NCI-H460 (cell line): ENCODE results near the gene HPSE. TPM values are rescaled to one million over a fixed set of nuclear protein-coding genes. Genes with fewer than 3 reads are reported as not detected.
"Not testable (repeated sequence)": the region's sequence is repeated elsewhere in the genome, so short reads cannot be mapped to it uniquely, and the experiment has no call there.

Source experiments
- DNase-seq: peaks from one replicate; pipeline ENCODE4 v3.0.0-alpha.2; 2016; ENCODE audit warnings: low read depth; ENCODE audit errors: extremely low read depth
- total RNA-seq: library from RNA; depleted of rRNA; stranded (reverse); fragments of >200 nt; shearing (Covaris generic); gene quantifications from 2 replicates; pipeline ENCODE4 v1.2.3, GENCODE V29; 2014

Gene HPSE
- total RNA-seq, 1 experiment from 2014 or later, result 4.8 TPM

DNA sequence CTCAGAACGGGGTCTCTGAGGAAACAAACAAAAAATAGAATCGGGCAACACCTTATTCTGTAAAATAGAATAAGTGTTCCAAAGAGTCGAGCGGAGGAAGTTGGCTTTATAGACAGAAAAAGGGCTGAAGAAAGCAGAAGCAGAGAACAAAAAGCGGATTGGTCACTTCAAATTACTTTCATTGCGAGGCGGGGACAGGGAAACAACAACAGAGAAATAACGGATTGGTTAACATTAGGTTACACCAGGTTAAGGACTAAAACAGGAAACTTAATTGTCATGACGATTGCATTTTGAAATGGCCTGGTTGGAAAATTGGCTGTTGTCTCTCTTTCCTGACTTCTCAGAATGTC is 49.6 kb downstream of the HPSE start:
- peak; percentile 30 for DNase-seq

DNA sequence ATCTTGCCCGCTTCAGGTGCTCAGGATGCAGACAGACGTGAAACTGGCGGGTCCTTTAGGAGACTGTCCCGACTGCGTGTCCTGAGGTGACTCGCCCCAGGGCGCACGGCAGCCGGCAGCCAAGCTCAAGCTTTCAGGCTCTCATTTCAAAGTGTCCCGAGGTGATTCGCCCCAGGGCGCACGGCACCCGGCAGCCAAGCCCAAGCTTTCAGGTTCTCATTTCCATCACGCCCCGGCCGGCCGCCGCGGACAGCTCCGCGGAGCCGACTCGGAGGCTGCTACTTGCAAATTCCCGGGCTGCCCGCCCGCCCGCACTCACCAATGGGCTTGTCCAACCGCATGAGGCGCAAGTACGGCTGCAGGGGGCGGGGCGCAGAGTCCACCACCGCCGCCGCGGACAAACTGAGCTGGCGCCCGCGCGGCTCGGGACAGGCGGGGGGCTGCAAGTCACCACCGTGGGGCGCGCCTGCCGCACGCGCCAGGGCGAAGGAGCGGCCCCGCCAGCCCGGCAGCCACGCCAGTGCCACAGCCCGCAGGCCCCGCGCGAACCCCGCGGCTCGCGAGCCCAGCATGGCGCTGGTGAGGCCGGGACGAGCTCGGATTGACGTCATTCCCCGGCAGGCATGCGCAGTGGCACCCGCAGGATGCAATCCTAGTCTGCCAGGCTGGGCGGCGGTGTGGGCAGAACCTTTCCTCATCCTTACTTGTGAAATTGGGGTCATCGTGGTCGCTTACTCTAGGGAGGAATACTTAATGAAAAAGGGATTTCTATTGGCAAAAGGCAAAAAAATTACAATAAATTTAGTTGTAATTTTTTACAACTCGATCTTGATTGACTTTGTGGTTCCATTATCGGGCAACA is 50.2 kb downstream of the HPSE start, which contains the start of gene COQ2:
Gene COQ2, minus strand, starts transcription at position 606 of the 862 bp plus-strand sequence. Its CDS starts 34 bp downstream, at position 572.
- peak; percentile 87 for DNase-seq

DNA sequence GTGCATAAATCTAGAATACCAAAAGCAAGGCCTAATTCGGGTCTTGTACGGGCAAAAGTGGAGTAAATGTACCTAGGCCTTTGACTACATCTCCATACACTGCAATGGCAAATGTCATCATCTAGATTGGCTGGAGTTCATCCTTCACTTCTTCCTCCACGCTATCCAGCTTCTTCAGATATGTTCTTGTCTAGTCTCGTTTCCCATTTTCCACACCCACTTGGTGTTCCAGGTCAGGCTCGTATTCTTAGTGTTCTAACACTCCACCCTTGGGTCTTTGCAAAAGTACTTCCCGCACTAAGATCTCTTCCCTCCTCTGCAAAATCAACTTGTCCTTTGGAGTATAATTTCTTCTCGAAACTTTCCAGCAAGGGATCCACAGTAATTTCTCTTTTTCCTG is 51.5 kb downstream of the HPSE start:
- no peak for DNase-seq

DNA sequence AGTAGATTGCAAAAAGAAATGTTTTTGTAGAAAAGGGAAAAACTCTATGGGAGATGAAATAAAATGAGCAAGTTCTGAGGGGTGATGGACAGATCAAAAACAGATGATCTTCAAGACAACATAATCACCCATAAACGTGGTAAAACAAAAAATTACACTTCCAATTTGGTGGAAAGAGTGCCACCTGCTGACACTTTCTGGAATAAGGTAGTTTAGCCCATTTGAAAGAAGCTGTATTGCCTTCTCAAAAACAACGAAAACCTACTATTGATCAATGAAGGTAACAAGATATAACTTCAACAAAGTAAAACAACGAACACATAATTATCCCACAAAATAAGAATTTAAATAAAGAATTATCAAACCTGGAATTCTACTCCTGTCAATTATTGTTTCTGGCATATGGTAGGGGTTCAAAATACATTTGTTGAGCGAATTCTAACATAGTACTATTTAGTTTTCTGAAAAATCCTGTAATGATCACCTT is 52.6 kb downstream of the HPSE start:
- DNase-seq, result peak; percentile 48

DNA sequence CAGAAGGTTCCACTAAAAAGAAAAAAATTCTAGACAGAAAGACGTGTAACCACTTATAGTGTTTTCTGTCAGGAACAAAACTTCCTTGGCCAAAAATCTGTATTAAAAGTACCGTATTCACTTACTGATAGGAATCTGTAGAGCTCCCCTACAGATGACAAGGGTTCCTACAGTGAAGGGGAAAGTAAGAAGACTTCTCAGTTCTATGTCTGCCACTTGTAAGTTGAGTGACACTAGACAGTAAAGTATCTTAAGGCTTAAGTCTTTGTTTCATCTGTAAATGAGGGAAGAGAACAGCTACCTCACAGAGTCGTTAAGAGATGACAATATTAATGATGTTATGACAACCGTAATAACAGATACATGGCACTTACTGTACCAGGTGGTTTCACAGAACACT is 53.3 kb downstream of the HPSE start:
- DNase-seq, result no peak

DNA sequence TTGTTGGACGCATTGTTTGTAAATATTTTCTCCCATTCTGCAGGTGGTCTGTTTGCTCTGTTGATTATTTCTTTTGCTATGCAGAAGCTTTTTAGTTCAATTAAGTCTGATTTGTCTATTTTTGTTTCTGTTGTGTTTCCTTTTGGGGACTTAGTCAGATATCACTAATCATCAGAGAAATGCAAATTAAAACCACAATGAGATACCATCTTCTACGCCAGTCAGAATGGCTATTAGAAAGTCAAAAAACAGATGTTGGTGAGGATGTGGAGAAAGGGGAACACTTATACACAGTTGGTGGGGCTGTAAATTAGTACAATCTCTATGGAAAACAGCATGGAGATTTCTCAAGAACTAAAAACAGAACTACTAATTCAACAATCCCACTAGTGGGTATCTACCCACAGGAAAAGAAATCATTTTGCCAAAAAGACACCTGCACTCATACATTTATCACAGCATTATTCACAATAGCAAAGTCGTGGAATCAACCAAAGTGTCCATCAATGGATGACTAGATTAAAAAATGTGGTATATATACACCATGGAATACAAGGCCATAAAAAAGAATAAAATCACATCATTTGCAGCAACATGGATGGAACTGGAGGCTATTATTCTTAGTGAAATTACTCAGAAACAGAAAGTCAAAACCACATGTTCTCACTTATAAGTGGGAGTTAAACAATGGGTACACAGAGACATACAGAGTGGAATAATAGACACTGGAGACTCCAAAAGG is 58.2 kb downstream of the HPSE start:
- DNase-seq, result no peak

- not testable (repeated sequence) for DNase-seq
These were observed 60.7 kb downstream of the HPSE start for GRCh38 chr4:83273926-83274325.

- DNase-seq, result no peak
These were observed 61.7 kb downstream of the HPSE start for GRCh38 chr4:83272900-83273299.

DNA sequence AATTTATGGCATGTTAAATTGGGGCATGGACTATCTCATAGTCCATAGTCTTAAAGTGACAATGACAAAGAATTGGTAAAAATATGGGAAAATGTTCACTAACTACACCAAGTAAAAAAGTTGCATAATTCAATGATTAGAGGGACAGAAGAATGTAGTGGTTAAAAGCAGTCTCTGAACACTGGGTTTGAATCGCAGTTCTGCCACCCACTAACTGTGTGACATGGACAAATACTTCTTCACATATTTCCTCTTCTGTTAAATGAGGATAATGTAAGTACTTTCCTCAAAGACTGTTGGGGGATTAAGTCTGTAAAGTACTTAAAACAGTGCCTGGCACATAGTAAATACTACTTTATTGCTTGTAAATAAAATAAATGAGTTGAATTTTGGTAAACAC is 65.4 kb downstream of the HPSE start:
- DNase-seq, result no peak

DNA sequence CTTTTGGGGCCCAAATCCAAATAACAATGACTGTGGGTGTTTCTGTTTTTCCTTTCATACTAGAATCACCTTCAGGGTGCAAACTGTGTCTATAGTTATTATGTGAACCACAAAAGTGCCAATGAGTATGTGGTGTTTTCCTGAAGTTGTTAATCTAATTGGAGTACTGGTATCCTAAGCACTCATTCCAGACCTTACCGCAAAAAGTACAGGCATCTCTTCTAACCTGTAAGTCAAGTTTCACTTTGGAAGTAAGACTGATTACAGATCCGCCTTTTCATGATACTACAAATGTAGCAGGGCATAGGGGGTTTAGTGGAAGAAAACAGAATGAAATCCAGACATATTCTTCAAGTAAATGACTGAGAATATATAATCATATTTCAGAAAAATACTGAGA is 66.2 kb downstream of the HPSE start:
- no peak for DNase-seq

DNA sequence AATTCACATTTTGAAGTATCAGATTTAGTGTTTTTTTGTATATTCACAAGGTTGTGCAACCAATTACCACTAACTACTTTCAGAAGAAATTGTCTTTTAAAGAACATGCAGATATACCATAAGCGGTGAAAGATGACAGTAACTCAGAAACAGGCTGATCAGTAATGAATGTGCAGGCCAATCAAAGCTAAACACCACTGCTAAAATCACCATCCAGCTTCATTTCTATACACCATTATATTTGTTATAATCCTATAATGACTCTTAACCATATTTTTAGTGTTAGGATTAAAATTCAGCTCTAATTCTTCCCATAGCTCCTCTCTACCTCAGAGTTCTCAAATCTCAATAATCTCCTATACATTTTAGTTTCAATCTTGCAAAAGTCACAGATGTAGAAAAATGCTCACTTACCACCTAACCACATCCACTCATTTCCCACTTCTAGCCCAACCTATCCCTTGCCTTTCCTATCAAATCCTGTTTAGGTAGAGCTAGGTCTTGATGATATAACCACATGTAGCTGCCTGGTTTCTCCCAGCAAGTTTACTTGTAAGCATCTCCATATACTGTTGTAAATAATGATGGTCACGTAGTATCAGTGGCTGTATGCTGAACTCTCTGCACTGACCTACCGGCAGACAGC is 66.7 kb downstream of the HPSE start:
- no peak for DNase-seq

GRCh38 chr4:83267121-83267829 is 67.4 kb downstream of the HPSE start:
- DNase-seq, result no peak

DNA sequence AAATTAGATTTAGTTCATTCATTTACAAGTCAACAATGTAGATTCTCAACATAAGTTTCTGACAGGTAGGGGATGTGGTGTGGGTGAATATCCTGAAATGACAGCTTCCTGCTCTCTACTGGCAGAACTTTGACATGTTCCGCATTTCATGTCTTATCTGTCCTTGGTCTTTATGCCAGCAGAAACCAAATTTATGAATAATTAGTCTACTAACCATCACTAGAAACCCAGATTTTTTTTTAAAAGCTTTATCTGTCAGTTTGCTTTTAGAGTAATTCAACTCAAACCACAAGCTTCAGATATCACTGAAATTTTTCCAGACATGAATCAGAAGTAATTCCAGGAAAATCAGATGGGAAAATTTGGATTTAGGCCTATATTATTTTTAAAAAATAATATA is 68.0 kb downstream of the HPSE start:
- no peak for DNase-seq

DNA sequence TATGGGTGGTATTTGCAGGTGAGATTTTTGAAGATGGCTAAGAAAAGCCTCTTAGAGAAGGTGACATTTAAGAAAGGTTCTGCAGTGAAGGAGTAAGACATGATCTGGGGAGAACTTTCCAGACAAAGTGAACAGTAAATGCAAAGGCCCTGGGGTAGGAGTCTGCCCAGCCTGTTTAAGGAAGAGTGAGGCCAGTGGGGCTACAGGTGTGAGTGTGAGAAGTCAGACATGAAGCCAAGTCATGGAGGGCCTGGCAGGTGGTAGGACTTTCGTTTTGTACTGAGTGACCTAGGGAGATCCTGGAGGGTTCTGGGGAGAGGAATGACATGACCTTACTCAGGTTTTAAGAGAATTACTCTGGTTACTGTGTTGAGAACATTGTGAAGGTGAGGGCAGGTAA is 71.5 kb downstream of the HPSE start:
- DNase-seq, result no peak

GRCh38 chr4:83262682-83263081 is 72.0 kb downstream of the HPSE start:
- DNase-seq, result no peak

DNA sequence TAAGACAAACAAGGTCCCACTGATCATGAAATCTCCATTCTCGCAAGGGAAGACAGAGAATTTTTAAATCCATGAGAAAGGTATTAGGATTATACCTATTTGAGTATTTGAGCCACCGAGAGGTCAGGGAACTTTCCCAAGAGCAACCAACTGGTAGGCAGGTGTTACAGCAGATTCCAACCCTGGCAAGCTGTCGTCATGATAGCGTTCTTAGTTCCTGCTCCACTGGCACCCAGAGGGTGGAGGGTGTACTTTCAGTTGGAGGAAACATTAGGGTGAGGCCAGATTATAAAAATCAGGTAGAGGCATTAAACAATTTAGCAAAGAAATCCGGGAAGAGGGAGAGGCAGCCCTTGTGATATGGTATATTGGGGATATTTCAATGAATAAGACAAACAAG is 73.3 kb downstream of the HPSE start:
- DNase-seq, result no peak

DNA sequence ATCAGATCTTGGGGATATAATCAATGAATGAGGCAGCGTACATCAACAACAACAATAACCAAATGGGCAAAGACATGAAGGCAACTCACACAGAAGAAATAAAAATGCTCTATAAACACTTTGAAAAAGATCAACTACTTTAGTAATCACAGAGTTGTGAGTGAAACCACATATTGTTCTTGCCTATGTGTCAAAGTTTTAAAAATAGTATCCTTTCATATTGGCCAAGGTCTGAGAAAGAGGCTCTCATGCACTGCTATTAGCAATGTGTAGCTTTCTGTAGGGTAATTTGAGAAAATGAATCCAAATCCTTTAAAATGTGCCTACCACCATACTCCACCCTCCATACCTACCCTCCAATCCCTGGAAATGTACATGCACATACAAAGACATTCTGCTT is 75.1 kb downstream of the HPSE start:
- DNase-seq, result no peak

- no peak for DNase-seq
These were observed 76.2 kb downstream of the HPSE start for GRCh38 chr4:83258461-83258860.

- no peak for DNase-seq
These were observed 76.8 kb downstream of the HPSE start for GRCh38 chr4:83257811-83258210.

DNA sequence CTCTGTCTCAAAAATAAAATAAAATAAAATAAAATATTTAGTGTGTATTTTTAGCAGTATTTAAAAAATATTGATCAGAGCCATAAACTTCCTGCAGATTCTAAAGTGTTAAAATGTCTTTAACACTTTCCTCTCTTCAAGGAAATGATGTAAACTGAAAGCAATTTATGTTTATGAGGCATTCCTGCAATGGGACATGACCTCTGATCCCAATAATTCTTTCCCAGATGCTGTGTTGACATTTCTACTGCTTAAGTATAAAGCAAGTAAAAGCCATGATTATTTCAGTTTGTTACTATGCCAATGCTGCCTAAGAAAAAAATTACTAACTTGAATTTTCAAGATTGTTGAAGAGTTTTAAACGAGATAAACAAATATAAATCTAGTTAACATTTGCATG is 79.1 kb downstream of the HPSE start:
- peak; percentile 81 for DNase-seq
